ENCODE measurements around the gene DDIT3. TPM values are rescaled to one million over a fixed set of nuclear protein-coding genes. Genes with fewer than 3 reads are reported as not detected.

Gene DDIT3
- total RNA-seq, 1 experiment from 2014 or later: 27.4 TPM

- Histone ChIP-seq H3K79me2 (ENCODE audit: low read length) (no peaks in the 10 kb centered on the region), H3F3A (ENCODE audit: low read length, unreplicated experiment) (no peaks in the 10 kb centered on the region), H3K4me1 (ENCODE audit: insufficient read depth, low read length) (no peaks in the 10 kb centered on the region), H3K9me2 (replicated peaks; ENCODE audit: low read length) (no peaks in the 10 kb centered on the region), H3K9me3 (ENCODE audit: low read length) (no peaks in the 10 kb centered on the region), H3K27me3 (ENCODE audit: low read length) (peaks cover 68% of the 10 kb centered on the region), H3K4me3 (ENCODE audit: low read length) (no peak overlapping the region), H3K4me2 (ENCODE audit: low read length) (no peak overlapping the region), H3K27ac (ENCODE audit: low read length) (no peak overlapping the region), H2AFZ (ENCODE audit: low read length) (no peak overlapping the region), H3K36me3 (ENCODE audit: low read depth, low read length) (no peaks in the 10 kb centered on the region), H3K9ac (ENCODE audit: low read length) (no peak overlapping the region), H4K20me1 (ENCODE audit: low read length) (no peaks in the 10 kb centered on the region)
- no peak for DNase-seq
- BruUV-seq (replicated peaks): no TSS peak
- TF ChIP-seq EZH2phosphoT487 (IDR thresholded peaks at IDR 0.05; ENCODE audit: borderline replicate concordance, low read length): no peak
- TF ChIP-seq CTCF (conservative IDR thresholded peaks at IDR 0.05; ENCODE audit: low read depth, low read length): no peak
- no peak for TF ChIP-seq EZH2 (IDR thresholded peaks at IDR 0.05; ENCODE audit: low read length, unreplicated experiment)
- CTCF ChIA-PET: no interaction called here
- intact Hi-C loops (cut with micrococcal nuclease): no loop called here
- POLR2A ChIA-PET (ENCODE audit: unreplicated experiment): no interaction called here
- no peak for ATAC-seq
Measured at GRCh38 chr12:57473392-57473791, 46.9 kb downstream of the DDIT3 start.

GRCh38 chr12:57472391-57472790, 47.9 kb downstream of the DDIT3 start:
- H3K27me3 ChIP-seq (ENCODE audit: low read length): peaks cover 78% of the 10 kb centered on the region
- intact Hi-C loops (cut with micrococcal nuclease): no loop called here
- H3K4me2 ChIP-seq (ENCODE audit: low read length): no peak overlapping the region
- no peaks in the 10 kb centered on the region for H3F3A ChIP-seq (ENCODE audit: low read length, unreplicated experiment)
- TF ChIP-seq EZH2phosphoT487 (IDR thresholded peaks at IDR 0.05; ENCODE audit: borderline replicate concordance, low read length): no peak
- TF ChIP-seq CTCF (conservative IDR thresholded peaks at IDR 0.05; ENCODE audit: low read depth, low read length): no peak
- TF ChIP-seq EZH2 (IDR thresholded peaks at IDR 0.05; ENCODE audit: low read length, unreplicated experiment): no peak
- H3K36me3 ChIP-seq (ENCODE audit: low read depth, low read length): no peaks in the 10 kb centered on the region
- no peaks in the 10 kb centered on the region for H3K9me2 ChIP-seq (replicated peaks; ENCODE audit: low read length)
- CTCF ChIA-PET: no interaction called here
- H3K9ac ChIP-seq (ENCODE audit: low read length): no peak overlapping the region
- H3K9me3 ChIP-seq (ENCODE audit: low read length): no peaks in the 10 kb centered on the region
- no peak overlapping the region for H2AFZ ChIP-seq (ENCODE audit: low read length)
- ATAC-seq (no peak), DNase-seq (no peak)
- H3K79me2 ChIP-seq (ENCODE audit: low read length): no peaks in the 10 kb centered on the region
- POLR2A ChIA-PET (ENCODE audit: unreplicated experiment): no interaction called here
- H3K4me1 ChIP-seq (ENCODE audit: insufficient read depth, low read length): no peaks in the 10 kb centered on the region
- H3K4me3 ChIP-seq (ENCODE audit: low read length): no peak overlapping the region
- no TSS peak for BruUV-seq (replicated peaks)
- no peak overlapping the region for H3K27ac ChIP-seq (ENCODE audit: low read length)
- no peaks in the 10 kb centered on the region for H4K20me1 ChIP-seq (ENCODE audit: low read length)

- Histone ChIP-seq H4K20me1 (ENCODE audit: low read length) (no peaks in the 10 kb centered on the region), H3K27ac (ENCODE audit: low read length) (no peak overlapping the region), H3K36me3 (ENCODE audit: low read depth, low read length) (no peaks in the 10 kb centered on the region), H3K79me2 (ENCODE audit: low read length) (no peaks in the 10 kb centered on the region), H3K4me2 (ENCODE audit: low read length) (no peak overlapping the region), H2AFZ (ENCODE audit: low read length) (no peak overlapping the region), H3K9me3 (ENCODE audit: low read length) (no peaks in the 10 kb centered on the region), H3K4me1 (ENCODE audit: insufficient read depth, low read length) (no peaks in the 10 kb centered on the region), H3K4me3 (ENCODE audit: low read length) (no peak overlapping the region), H3F3A (ENCODE audit: low read length, unreplicated experiment) (no peaks in the 10 kb centered on the region), H3K9ac (ENCODE audit: low read length) (no peak overlapping the region), H3K9me2 (replicated peaks; ENCODE audit: low read length) (no peaks in the 10 kb centered on the region), H3K27me3 (ENCODE audit: low read length) (peaks cover 82% of the 10 kb centered on the region)
- ChIA-PET POLR2A (ENCODE audit: unreplicated experiment) (no interaction called here), CTCF (no interaction called here)
- ATAC-seq (no peak), DNase-seq (no peak)
- BruUV-seq (replicated peaks): no TSS peak
- intact Hi-C loops (cut with micrococcal nuclease): no loop called here
- TF ChIP-seq CTCF (conservative IDR thresholded peaks at IDR 0.05; ENCODE audit: low read depth, low read length) (no peak), EZH2phosphoT487 (IDR thresholded peaks at IDR 0.05; ENCODE audit: borderline replicate concordance, low read length) (no peak), EZH2 (IDR thresholded peaks at IDR 0.05; ENCODE audit: low read length, unreplicated experiment) (no peak)
Measured at GRCh38 chr12:57471661-57472060, 48.7 kb downstream of the DDIT3 start.

Data from PC-3 (cell line).